Activated CD4-positive, alpha-beta memory T cell treated with anti-CD3 and anti-CD28 coated beads for 36 hours (primary cell): ENCODE data around the gene MTMR12. TPM values are rescaled to one million over a fixed set of nuclear protein-coding genes. Genes with fewer than 3 reads are reported as not detected.
"Not testable (repeated sequence)": the region's sequence is repeated elsewhere in the genome, so short reads cannot be mapped to it uniquely, and the experiment has no call there.

Experiments
- CTCF ChIA-PET: fragments of 350-600 bp; sonication (Branson Sonifier 250); formaldehyde crosslinking; loops from one replicate; lab custom pipeline; 2021; ENCODE audit warnings: antibody characterized with exemption, inconsistent platforms; lab: Charles Lee
- POLR2A ChIA-PET: fragments of 350-600 bp; sonication (Branson Sonifier 250); formaldehyde crosslinking; loops from one replicate; lab custom pipeline; 2021; ENCODE audit warnings: antibody characterized with exemption; lab: Charles Lee
- DNase-seq: peaks from one replicate; pipeline ENCODE4 v3.0.0-alpha.2; 2020
- H3K27ac Mint-ChIP-seq: one replicate; pipeline ENCODE4 v1.8.0; 2021; ENCODE audit warnings: mixed read lengths
- H3K27me3 Mint-ChIP-seq: one replicate; pipeline ENCODE4 v1.8.0; 2021; ENCODE audit warnings: mixed read lengths
- H3K36me3 Mint-ChIP-seq: one replicate; pipeline ENCODE4 v1.8.0; 2021; ENCODE audit warnings: mixed read lengths
- H3K4me1 Mint-ChIP-seq: one replicate; pipeline ENCODE4 v1.8.0; 2021; ENCODE audit warnings: low read depth, mixed read lengths
- H3K4me3 Mint-ChIP-seq: one replicate; pipeline ENCODE4 v1.8.0; 2021; ENCODE audit warnings: mild to moderate bottlenecking, mixed read lengths
- H3K9me3 Mint-ChIP-seq: one replicate; pipeline ENCODE4 v1.8.0; 2021; ENCODE audit warnings: mixed read lengths
- intact Hi-C: fragments of 100-400 bp; cut with micrococcal nuclease; formaldehyde crosslinking; loops from one replicate; pipeline ENCODE4 v1.15.1; 2023
- total RNA-seq, 2 experiments: library from RNA; stranded (reverse); gene quantifications; one replicate each; pipeline ENCODE4 v1.2.3, GENCODE V29; 2021

The MTMR12 gene
- total RNA-seq, 2 experiments from 2014 or later: 22.3 to 22.4 TPM

- no peak for DNase-seq
- Mint-ChIP-seq H3K4me3 (no peak overlapping the region), H3K36me3 (peaks cover 11% of the 10 kb centered on the region), H3K27me3 (no peaks in the 10 kb centered on the region), H3K9me3 (no peaks in the 10 kb centered on the region), H3K27ac (no peak overlapping the region), H3K4me1 (no peaks in the 10 kb centered on the region)
- intact Hi-C loops: loop anchor here (5.0 kb wide), 1 partner anchor 82 kb away; the partner anchor contains the start of gene MTMR12
- POLR2A ChIA-PET: no interaction called here
- CTCF ChIA-PET: interaction anchor here (0.7 to 13.3 kb wide), 9 partner anchors 14 to 383 kb away, joined by 3 to 271 read pairs (median 5); partner anchors contain the start of gene GOLPH3
Observed at GRCh38 chr5:32230356-32231099, 82.2 kb downstream of the MTMR12 start.

GRCh38 chr5:32229586-32229985 is 83.2 kb downstream of the MTMR12 start:
- no peak overlapping the region for H3K27ac Mint-ChIP-seq
- ChIA-PET POLR2A (no interaction called here), CTCF (interaction anchor here (0.8 to 13.3 kb wide), 3 partner anchors 46 to 100 kb away, joined by 3 to 271 read pairs (median 24); partner anchors contain the start of gene GOLPH3)

DNA sequence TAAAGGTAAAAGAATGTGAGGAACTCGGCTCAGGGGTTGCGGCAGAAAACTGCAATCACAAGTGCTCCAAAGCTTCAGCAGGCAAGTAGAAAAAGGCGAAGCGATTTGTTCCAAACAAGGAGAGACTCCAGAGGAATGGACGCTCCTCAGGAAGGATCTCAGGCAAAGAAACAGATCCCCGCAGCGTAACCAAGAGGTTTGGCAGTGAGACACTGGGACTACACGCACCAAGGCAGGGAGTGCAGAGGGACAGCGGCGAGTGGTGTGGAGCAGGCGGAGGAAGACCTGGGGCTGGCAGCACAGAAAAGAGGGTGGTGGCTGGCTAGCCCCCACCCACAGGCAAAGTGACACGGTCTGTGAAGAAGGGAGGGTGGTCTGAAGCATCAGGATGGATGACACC is 83.9 kb downstream of the MTMR12 start:
- no peak for DNase-seq
- no peak overlapping the region for H3K4me3 Mint-ChIP-seq
- H3K27me3 Mint-ChIP-seq: no peaks in the 10 kb centered on the region
- no peaks in the 10 kb centered on the region for H3K9me3 Mint-ChIP-seq
- H3K4me1 Mint-ChIP-seq: no peaks in the 10 kb centered on the region
- no peak overlapping the region for H3K27ac Mint-ChIP-seq
- intact Hi-C loops: no loop called here
- ChIA-PET CTCF (interaction anchor here (13.3 kb wide), 1 partner anchor 101 kb away, joined by 271 read pairs; no protein-coding TSS in a partner anchor), POLR2A (no interaction called here)
- H3K36me3 Mint-ChIP-seq: peaks cover 7% of the 10 kb centered on the region

More at GRCh38 chr5:32229586-32229985, 83.2 kb downstream of the MTMR12 start:
- Mint-ChIP-seq H3K4me3 (no peak overlapping the region), H3K27me3 (no peaks in the 10 kb centered on the region), H3K36me3 (peaks cover 8% of the 10 kb centered on the region), H3K9me3 (no peaks in the 10 kb centered on the region), H3K4me1 (no peaks in the 10 kb centered on the region)
- no peak for DNase-seq
- intact Hi-C loops: no loop called here

- H3K27me3 Mint-ChIP-seq: no peaks in the 10 kb centered on the region
Observed at GRCh38 chr5:32225445-32225844, 87.3 kb downstream of the MTMR12 start.

DNA sequence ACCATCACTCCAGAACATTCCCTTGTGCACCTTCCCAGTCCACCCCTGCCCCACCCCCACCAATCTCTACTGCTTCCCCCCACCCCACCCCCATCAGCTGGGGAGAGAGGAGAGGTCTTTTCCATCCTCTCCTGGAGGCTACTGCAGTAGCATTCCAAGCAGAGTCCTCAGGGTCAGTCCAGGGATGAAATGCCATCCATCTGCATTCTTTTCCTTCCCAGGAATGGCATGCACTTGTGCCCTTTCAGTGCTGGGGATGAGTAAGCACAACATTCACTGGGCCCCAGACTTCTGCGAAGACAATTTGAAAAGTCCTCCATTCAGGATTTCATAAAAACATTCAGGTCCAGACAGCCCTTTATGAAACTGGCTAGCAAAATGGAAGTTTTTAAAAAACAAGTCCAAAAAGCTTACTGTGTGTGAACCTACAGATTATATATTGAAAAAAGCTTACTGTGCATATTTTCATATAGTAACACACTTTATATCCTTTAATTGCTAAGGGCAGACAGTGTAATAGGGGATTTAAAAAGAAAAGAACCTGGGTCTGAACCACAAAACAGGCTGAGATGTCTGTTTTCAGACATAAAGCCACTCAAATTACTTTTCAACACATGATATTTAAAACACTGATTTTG is 88.6 kb downstream of the MTMR12 start:
- intact Hi-C loops: no loop called here
- DNase-seq: no peak
- ChIA-PET POLR2A (no interaction called here), CTCF (interaction anchor here (13.3 kb wide), 1 partner anchor 105 kb away, joined by 271 read pairs; no protein-coding TSS in a partner anchor)
- H3K27me3 Mint-ChIP-seq: no peaks in the 10 kb centered on the region
- H3K4me3 Mint-ChIP-seq: no peak overlapping the region
- H3K27ac Mint-ChIP-seq: no peak overlapping the region
- no peaks in the 10 kb centered on the region for H3K36me3 Mint-ChIP-seq
- no peaks in the 10 kb centered on the region for H3K4me1 Mint-ChIP-seq
- H3K9me3 Mint-ChIP-seq: no peaks in the 10 kb centered on the region

More at GRCh38 chr5:32225445-32225844, 87.3 kb downstream of the MTMR12 start:
- Mint-ChIP-seq H3K4me3 (no peak overlapping the region), H3K27ac (no peak overlapping the region), H3K36me3 (peaks cover 4% of the 10 kb centered on the region), H3K9me3 (no peaks in the 10 kb centered on the region), H3K4me1 (no peaks in the 10 kb centered on the region)
- ChIA-PET CTCF (interaction anchor here (13.3 kb wide), 1 partner anchor 104 kb away, joined by 271 read pairs; no protein-coding TSS in a partner anchor), POLR2A (no interaction called here)
- intact Hi-C loops: no loop called here
- DNase-seq: no peak

- Mint-ChIP-seq H3K27ac (no peak overlapping the region), H3K4me3 (no peak overlapping the region), H3K27me3 (no peaks in the 10 kb centered on the region), H3K36me3 (no peaks in the 10 kb centered on the region), H3K4me1 (no peaks in the 10 kb centered on the region), H3K9me3 (no peaks in the 10 kb centered on the region)
- POLR2A ChIA-PET: no interaction called here
- intact Hi-C loops: no loop called here
- CTCF ChIA-PET: no interaction called here
- DNase-seq: no peak
Observed at GRCh38 chr5:32222723-32223470, 89.8 kb downstream of the MTMR12 start.

- intact Hi-C loops: loop anchor here (10.0 kb wide), 1 partner anchor 83 kb away; no protein-coding TSS in a partner anchor
- no peaks in the 10 kb centered on the region for H3K36me3 Mint-ChIP-seq
- CTCF ChIA-PET: interaction anchor here (1.2 kb wide), 1 partner anchor 14 kb away, joined by 3 read pairs; no protein-coding TSS in a partner anchor
- no peak for DNase-seq
- H3K4me3 Mint-ChIP-seq: no peak overlapping the region
- no peak overlapping the region for H3K27ac Mint-ChIP-seq
- POLR2A ChIA-PET: no interaction called here
- no peaks in the 10 kb centered on the region for H3K4me1 Mint-ChIP-seq
- H3K9me3 Mint-ChIP-seq: no peaks in the 10 kb centered on the region
- no peaks in the 10 kb centered on the region for H3K27me3 Mint-ChIP-seq
Observed at GRCh38 chr5:32217886-32218396, 94.8 kb downstream of the MTMR12 start.

DNA sequence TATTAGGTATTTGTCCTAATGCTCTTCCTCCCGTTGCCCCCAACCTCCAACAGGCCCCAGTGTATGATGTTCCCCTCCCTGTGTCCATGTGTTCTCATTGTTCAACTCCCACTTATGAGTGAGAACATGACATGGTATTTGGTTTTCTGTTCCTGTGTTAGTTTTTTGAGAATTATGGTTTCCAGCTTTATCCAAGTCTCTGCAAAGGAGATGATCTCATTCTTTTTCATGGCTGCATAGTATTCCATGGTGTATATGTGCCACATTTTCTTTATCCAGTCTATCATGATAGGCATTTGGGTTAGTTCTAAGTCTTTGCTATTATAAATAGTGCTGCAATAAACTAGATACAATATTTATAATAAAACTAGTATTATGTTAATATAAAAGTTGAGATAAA is 98.4 kb downstream of the MTMR12 start:
- H3K27ac Mint-ChIP-seq, POLR2A ChIA-PET, H3K9me3 Mint-ChIP-seq, H3K36me3 Mint-ChIP-seq, H3K4me3 Mint-ChIP-seq, H3K27me3 Mint-ChIP-seq, CTCF ChIA-PET, DNase-seq: not testable (repeated sequence)
- peaks cover 17% of the 10 kb centered on the region for H3K4me1 Mint-ChIP-seq
- intact Hi-C loops: loop anchor here (10.0 kb wide), 1 partner anchor 80 kb away; no protein-coding TSS in a partner anchor

GRCh38 chr5:32210151-32210550 is 102.6 kb downstream of the MTMR12 start:
- no peaks in the 10 kb centered on the region for H3K36me3 Mint-ChIP-seq
- DNase-seq: peak; percentile 48
- no peak overlapping the region for H3K4me3 Mint-ChIP-seq
- POLR2A ChIA-PET: interaction anchor here (0.7 to 1.9 kb wide), 2 partner anchors 35 to 36 kb away, joined by 3 to 13 read pairs; partner anchors contain the start of gene GOLPH3
- CTCF ChIA-PET: interaction anchor here (1.4 kb wide), 1 partner anchor 22 kb away, joined by 3 read pairs; no protein-coding TSS in a partner anchor
- H3K9me3 Mint-ChIP-seq: no peaks in the 10 kb centered on the region
- H3K27me3 Mint-ChIP-seq: no peaks in the 10 kb centered on the region
- peak overlapping the region; percentile 96 for H3K27ac Mint-ChIP-seq
- intact Hi-C loops: loop anchor here (10.0 kb wide), 1 partner anchor 75 kb away; no protein-coding TSS in a partner anchor
- H3K4me1 Mint-ChIP-seq: peaks cover 21% of the 10 kb centered on the region

DNA sequence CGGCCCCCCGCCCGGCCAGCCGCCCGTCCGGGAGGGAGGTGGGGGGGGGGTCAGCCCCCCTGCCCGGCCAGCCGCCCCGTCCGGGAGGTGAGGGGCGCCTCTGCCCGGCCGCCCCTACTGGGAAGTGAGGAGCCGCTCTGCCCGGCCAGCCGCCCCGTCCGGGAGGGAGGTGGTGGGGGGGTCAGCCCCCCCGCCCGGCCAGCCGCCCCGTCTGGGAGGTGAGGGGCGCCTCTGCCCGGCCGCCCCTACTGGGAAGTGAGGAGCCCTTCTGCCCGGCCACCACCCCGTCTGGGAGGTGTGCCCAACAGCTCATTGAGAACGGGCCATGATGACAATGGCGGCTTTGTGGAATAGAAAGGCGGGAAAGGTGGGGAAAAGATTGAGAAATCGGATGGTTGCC is 103.9 kb downstream of the MTMR12 start:
- intact Hi-C loops, H3K9me3 Mint-ChIP-seq, H3K4me3 Mint-ChIP-seq, H3K27me3 Mint-ChIP-seq, H3K36me3 Mint-ChIP-seq, POLR2A ChIA-PET, H3K27ac Mint-ChIP-seq, CTCF ChIA-PET, DNase-seq: not testable (repeated sequence)
- peaks cover 21% of the 10 kb centered on the region for H3K4me1 Mint-ChIP-seq

GRCh38 chr5:32207355-32207634 is 105.4 kb downstream of the MTMR12 start:
- POLR2A ChIA-PET: no interaction called here

More at GRCh38 chr5:32207355-32207634, 105.4 kb downstream of the MTMR12 start:
- peaks cover 1% of the 10 kb centered on the region for H3K27me3 Mint-ChIP-seq
- H3K27ac Mint-ChIP-seq: no peak overlapping the region
- H3K36me3 Mint-ChIP-seq: no peaks in the 10 kb centered on the region
- DNase-seq: no peak
- H3K4me1 Mint-ChIP-seq: peaks cover 33% of the 10 kb centered on the region
- intact Hi-C loops: no loop called here
- H3K4me3 Mint-ChIP-seq: no peak overlapping the region
- H3K9me3 Mint-ChIP-seq: no peaks in the 10 kb centered on the region
- CTCF ChIA-PET: interaction anchor here (1.4 kb wide), 1 partner anchor 24 kb away, joined by 5 read pairs; no protein-coding TSS in a partner anchor
